Measurements from ENCODE around the gene CAMP. TPM values are rescaled to one million over a fixed set of nuclear protein-coding genes. Genes with fewer than 3 reads are reported as not detected.
A peak's percentile ranks its signal among the peaks of the same experiment; 100 is the strongest.

The CAMP gene
- total and polyA plus RNA-seq, 2 of the 13 experiments (the other 11 are each of a cell fraction or from before 2014, with no cell fraction given): not detected

DNA sequence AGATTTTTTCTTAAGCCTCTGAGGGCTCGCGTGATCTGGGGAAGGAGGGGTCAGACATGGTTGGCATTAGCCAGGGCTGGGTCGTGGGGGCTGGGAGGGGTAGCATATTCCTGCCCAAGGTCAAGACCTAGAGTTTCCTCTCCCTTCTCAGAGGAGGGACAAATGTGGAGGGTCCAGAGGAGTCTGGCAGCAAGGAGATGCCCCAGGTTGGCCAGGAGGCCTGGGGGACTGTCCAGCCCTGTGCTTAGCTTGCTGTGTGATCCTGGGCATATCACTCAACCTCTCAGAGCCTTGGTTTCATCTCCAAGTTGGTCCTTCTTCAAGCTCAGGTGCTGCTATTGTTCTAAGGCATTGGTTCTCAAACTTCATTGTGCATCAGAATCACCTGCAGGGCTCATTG, 9.1 kb upstream of the CAMP start:
- no peak overlapping the region for H3K4me3 ChIP-seq (replicated peaks in 1 of 3; ENCODE audit: insufficient read depth in 1 of 3, low read depth in 2 of 3, low read length in 3 of 3)

GRCh38 chr3:48215019-48215418, 8.3 kb upstream of the CAMP start:
- DNase-seq (ENCODE audit: low spot score) (no peak), ATAC-seq (peak; percentile 63), FAIRE-seq (no peak)
- no peak overlapping the region for H3K27ac ChIP-seq (ENCODE audit: extremely low read length, insufficient read depth, low read length)
- H3K4me3 ChIP-seq (replicated peaks in 1 of 3; ENCODE audit: insufficient read depth in 1 of 3, low read depth in 2 of 3, low read length in 3 of 3): peak overlapping the region in 1 of 3 experiments; percentile 25; a peak in 2 of 6 replicates
- H3K27me3 ChIP-seq (ENCODE audit: control insufficient read depth in 1 of 2, insufficient read depth in 2 of 2, low read length in 2 of 2): no peaks in the 10 kb centered on the region; a peak in 2 of 5 replicates
- peak overlapping the region; percentile 45 for H3K4me2 ChIP-seq (ENCODE audit: low read depth, low read length)
- no TSS peak for BruUV-seq (replicated peaks)
- in situ Hi-C loops (cut with HindIII; ENCODE audit: extremely low pct_ligation_motif_present, low pct_unique_long_range_greater_than_20kb): no loop called here
- no peaks in the 10 kb centered on the region for H3K79me2 ChIP-seq (ENCODE audit: insufficient read depth, low read length)
- H3K36me3 ChIP-seq (replicated peaks in 1 of 2; ENCODE audit: control insufficient read depth in 1 of 2, insufficient read depth in 2 of 2, low read length in 2 of 2): no peaks in the 10 kb centered on the region
- POLR2A ChIA-PET: no interaction called here
- WGBS (ENCODE audit: low lambda C conversion rate): 0% methylated on average over 2 of the region's 3 CpGs
- H3K9ac ChIP-seq (ENCODE audit: insufficient read depth, low read depth, low read length): no peak overlapping the region
- intact Hi-C loops (cut with micrococcal nuclease; ENCODE audit: unreplicated experiment): no loop called here
- H3K9me3 ChIP-seq (ENCODE audit: low read length): no peaks in the 10 kb centered on the region
- peaks cover 38% of the 10 kb centered on the region for H3K4me1 ChIP-seq (ENCODE audit: insufficient read depth, low read length)
- CTCF ChIA-PET (ENCODE audit: low intra/inter-chr PET ratio, low total read pairs): no interaction called here
- H4K20me1 ChIP-seq (ENCODE audit: insufficient read depth, low read length): no peaks in the 10 kb centered on the region
- no peak overlapping the region for H2AFZ ChIP-seq (ENCODE audit: low read length)
- TF ChIP-seq MXD4 (CRISPR knock-in tag; IDR thresholded peaks at IDR 0.05) (no peak), ZNF839 (CRISPR knock-in tag; IDR thresholded peaks at IDR 0.05; ENCODE audit: borderline replicate concordance) (no peak), ETV6 (CRISPR knock-in tag; conservative IDR thresholded peaks at IDR 0.05) (no peak), CHCHD3 (CRISPR knock-in tag; IDR thresholded peaks at IDR 0.05) (no peak), SP5 (CRISPR knock-in tag; IDR thresholded peaks at IDR 0.05; ENCODE audit: borderline replicate concordance, low read depth) (no peak), PRDM15 (CRISPR knock-in tag; IDR thresholded peaks at IDR 0.05) (peak; percentile 56; the same call in 1 of the 2 replicates), ZFP36L2 (CRISPR knock-in tag; IDR thresholded peaks at IDR 0.05) (no peak)
- TF ChIP-seq, protein P1, sequence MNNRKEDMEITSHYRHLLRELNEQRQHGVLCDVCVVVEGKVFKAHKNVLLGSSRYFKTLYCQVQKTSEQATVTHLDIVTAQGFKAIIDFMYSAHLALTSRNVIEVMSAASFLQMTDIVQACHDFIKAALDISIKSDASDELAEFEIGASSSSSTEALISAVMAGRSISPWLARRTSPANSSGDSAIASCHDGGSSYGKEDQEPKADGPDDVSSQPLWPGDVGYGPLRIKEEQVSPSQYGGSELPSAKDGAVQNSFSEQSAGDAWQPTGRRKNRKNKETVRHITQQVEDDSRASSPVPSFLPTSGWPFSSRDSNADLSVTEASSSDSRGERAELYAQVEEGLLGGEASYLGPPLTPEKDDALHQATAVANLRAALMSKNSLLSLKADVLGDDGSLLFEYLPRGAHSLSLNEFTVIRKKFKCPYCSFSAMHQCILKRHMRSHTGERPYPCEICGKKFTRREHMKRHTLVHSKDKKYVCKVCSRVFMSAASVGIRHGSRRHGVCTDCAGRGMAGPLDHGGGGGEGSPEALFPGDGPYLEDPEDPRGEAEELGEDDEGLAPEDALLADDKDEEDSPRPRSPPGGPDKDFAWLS (CRISPR knock-in tag; IDR thresholded peaks at IDR 0.05; ENCODE audit: borderline replicate concordance): no peak

More for the DNA sequence above, 9.1 kb upstream of the CAMP start:
- Histone ChIP-seq H3K9me3 (ENCODE audit: low read length) (no peaks in the 10 kb centered on the region), H3K4me1 (ENCODE audit: insufficient read depth, low read length) (peaks cover 38% of the 10 kb centered on the region), H3K4me2 (ENCODE audit: low read depth, low read length) (no peak overlapping the region), H3K79me2 (ENCODE audit: insufficient read depth, low read length) (no peaks in the 10 kb centered on the region), H4K20me1 (ENCODE audit: insufficient read depth, low read length) (no peaks in the 10 kb centered on the region), H3K36me3 (replicated peaks in 1 of 2; ENCODE audit: control insufficient read depth in 1 of 2, insufficient read depth in 2 of 2, low read length in 2 of 2) (no peaks in the 10 kb centered on the region), H3K27ac (ENCODE audit: extremely low read length, insufficient read depth, low read length) (no peak overlapping the region), H2AFZ (ENCODE audit: low read length) (no peak overlapping the region), H3K27me3 (ENCODE audit: control insufficient read depth in 1 of 2, insufficient read depth in 2 of 2, low read length in 2 of 2) (no peaks in the 10 kb centered on the region; a peak in 2 of 5 replicates), H3K9ac (ENCODE audit: insufficient read depth, low read depth, low read length) (no peak overlapping the region)
- TF ChIP-seq ZNF768 (CRISPR knock-in tag; IDR thresholded peaks at IDR 0.05) (peak; percentile 89), NFYB (CRISPR knock-in tag; IDR thresholded peaks at IDR 0.05) (no peak)
- no peak for DNase-seq (ENCODE audit: low spot score)
- ATAC-seq: no peak
- ChIA-PET POLR2A (no interaction called here), CTCF (ENCODE audit: low intra/inter-chr PET ratio, low total read pairs) (no interaction called here)
- intact Hi-C loops (cut with micrococcal nuclease; ENCODE audit: unreplicated experiment) (no loop called here), in situ Hi-C loops (cut with HindIII; ENCODE audit: extremely low pct_ligation_motif_present, low pct_unique_long_range_greater_than_20kb) (no loop called here)
- WGBS (ENCODE audit: low lambda C conversion rate): 93% methylated on average over 2 of the region's 3 CpGs
- no TSS peak for BruUV-seq (replicated peaks)
- no peak for FAIRE-seq

Data from HepG2 (cell line).